Kidney capillary endothelial cell (primary cell): ENCODE measurements around the gene MYO3B.
"Not testable (repeated sequence)": the region's sequence is repeated elsewhere in the genome, so short reads cannot be mapped to it uniquely, and the experiment has no call there.

Experiments used
- DNase-seq: peaks from one replicate; pipeline ENCODE4 v3.0.0-alpha.2; 2018; ENCODE audit warnings: low spot score

MYO3B gene

GRCh38 chr2:170261566-170261965 lies 83.6 kb downstream of the MYO3B start:
- no peak for DNase-seq

GRCh38 chr2:170262343-170262742 lies 84.4 kb downstream of the MYO3B start:
- no peak for DNase-seq

- no peak for DNase-seq
These were observed 84.9 kb downstream of the MYO3B start for GRCh38 chr2:170262806-170263205.

GRCh38 chr2:170263728-170264521 lies 86.0 kb downstream of the MYO3B start:
- DNase-seq, result not testable (repeated sequence)

GRCh38 chr2:170264522-170264860 lies 86.5 kb downstream of the MYO3B start:
- no peak for DNase-seq

- DNase-seq, result no peak
These were observed 86.9 kb downstream of the MYO3B start for GRCh38 chr2:170264865-170265264.

- DNase-seq, result no peak
These were observed 87.4 kb downstream of the MYO3B start for GRCh38 chr2:170265321-170265720.

- no peak for DNase-seq
These were observed 88.4 kb downstream of the MYO3B start for GRCh38 chr2:170266358-170266757.

- no peak for DNase-seq
These were observed 89.1 kb downstream of the MYO3B start for GRCh38 chr2:170267071-170267470.

- no peak for DNase-seq
These were observed 92.4 kb downstream of the MYO3B start for GRCh38 chr2:170270278-170270864.

- no peak for DNase-seq
These were observed 93.4 kb downstream of the MYO3B start for GRCh38 chr2:170271340-170271739.

- DNase-seq, result no peak
These were observed 98.1 kb downstream of the MYO3B start for GRCh38 chr2:170276056-170276455.

GRCh38 chr2:170276925-170277629 lies 99.1 kb downstream of the MYO3B start:
- DNase-seq, result no peak

GRCh38 chr2:170277951-170278350 lies 100.0 kb downstream of the MYO3B start:
- no peak for DNase-seq

GRCh38 chr2:170279615-170280014 lies 101.7 kb downstream of the MYO3B start:
- DNase-seq, result not testable (repeated sequence)

- no peak for DNase-seq
These were observed 104.9 kb downstream of the MYO3B start for GRCh38 chr2:170282851-170283250.

GRCh38 chr2:170284205-170284604 lies 106.3 kb downstream of the MYO3B start:
- no peak for DNase-seq

GRCh38 chr2:170288859-170289258 lies 110.9 kb downstream of the MYO3B start:
- no peak for DNase-seq

GRCh38 chr2:170291474-170291873 lies 113.5 kb downstream of the MYO3B start:
- no peak for DNase-seq

- DNase-seq, result no peak
These were observed 114.5 kb downstream of the MYO3B start for GRCh38 chr2:170292415-170292814.

- DNase-seq, result no peak
These were observed 119.5 kb downstream of the MYO3B start for GRCh38 chr2:170297496-170297895.

- no peak for DNase-seq
These were observed 120.2 kb downstream of the MYO3B start for GRCh38 chr2:170298115-170298514.

GRCh38 chr2:170298861-170299429 lies 121.0 kb downstream of the MYO3B start:
- DNase-seq, result no peak
